Measurements from ENCODE around the gene SLC35B1.
"Not testable (repeated sequence)": the region's sequence is repeated elsewhere in the genome, so short reads cannot be mapped to it uniquely, and the experiment has no call there.

Gene SLC35B1

DNA sequence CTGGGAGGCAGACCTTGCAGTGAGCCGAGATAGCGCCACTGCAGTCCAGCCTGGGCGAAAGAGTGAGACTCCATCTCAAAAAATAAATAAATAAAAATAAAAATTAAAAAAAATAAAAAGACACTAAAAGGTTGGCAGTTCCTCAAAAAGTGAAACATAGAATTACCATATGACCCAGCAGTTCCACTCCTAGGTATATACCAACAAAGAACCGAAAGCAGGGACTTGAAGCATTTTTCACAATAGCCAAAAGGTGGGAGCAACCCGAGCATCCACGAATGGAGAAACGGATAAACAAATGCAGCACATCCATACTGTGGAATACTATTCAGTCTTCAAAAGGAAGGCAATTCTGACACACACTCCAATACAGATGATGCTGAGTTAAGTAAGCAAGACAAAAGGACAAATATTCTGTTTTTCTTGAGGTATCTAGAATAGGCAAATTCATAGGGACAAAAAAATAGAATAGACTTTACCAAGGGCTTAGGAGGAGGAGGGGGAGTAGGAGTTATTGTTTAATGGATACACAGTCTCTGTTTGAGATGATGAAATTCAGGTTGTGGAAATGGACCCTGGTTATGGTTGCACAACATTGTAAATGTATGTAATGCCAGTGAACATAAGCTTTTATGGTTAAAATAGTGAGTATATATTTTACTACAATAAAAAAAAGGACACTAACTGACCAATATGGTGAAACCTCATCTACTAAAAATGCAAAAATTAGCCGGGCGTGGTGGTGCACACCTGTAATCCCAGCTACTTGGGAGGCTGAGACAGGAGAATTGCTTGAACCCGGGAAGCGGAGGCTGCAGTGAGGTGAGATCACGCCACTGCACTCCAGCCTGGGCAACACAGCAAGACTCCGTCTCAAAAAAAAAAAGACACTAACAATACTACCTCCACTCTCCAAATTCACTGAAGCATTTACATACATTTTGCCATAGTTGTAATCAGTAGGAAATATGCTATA lies 27.0 kb upstream of the SLC35B1 start:
- DNase-seq (ENCODE audit: low spot score) (no peak), FAIRE-seq (no peak)

DNA sequence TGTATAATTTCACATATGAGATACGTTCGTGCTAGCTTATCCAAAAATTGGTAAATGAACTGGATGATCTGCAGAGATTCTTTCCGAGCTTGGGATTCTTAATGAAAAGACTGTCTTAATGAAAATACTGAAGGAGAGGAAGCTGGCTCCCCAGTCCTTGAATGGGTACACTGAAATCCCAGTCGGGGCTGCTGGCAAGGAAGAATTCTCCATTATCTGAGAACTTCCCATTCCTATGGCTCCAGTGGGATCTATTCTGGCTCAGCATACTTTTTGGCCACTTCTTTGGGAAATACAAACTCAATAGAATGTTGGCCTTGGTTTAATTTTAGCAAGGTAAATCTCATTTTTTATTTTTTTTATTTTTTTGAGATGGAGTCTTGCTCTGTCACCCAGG lies 23.7 kb upstream of the SLC35B1 start:
- no peak for FAIRE-seq
- DNase-seq (ENCODE audit: low spot score) = no peak

DNA sequence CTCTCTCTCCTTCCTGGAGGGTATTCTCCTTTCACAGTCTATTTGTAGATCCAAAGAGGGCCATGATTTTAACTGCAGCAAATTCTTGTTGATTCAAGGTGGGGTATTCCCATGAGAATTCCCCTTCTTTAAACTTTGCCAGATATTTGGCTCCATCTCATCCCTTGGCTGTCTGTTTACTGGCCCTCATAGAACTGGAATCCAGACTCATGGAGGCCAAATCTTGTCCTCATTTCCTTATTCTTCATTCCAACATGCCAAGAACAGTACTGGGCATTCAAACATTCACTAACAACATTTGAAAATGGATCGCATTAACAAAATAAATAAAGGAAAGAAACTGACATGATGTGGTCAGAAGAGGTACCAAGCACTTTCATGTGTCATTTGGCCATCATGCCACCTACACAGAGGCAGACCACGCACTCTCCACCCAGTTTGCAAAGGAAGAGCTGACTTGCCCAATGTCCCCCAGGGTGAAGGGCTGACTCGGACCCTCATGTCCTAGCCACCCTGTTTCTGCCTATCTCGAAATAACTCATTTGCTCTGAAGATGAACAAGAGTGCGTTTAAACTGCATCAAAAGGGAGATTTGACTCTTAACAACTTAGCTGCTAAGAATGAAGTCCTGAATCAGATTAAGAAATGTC lies 23.1 kb upstream of the SLC35B1 start:
- DNase-seq (ENCODE audit: low spot score) = no peak
- no peak for FAIRE-seq

DNA sequence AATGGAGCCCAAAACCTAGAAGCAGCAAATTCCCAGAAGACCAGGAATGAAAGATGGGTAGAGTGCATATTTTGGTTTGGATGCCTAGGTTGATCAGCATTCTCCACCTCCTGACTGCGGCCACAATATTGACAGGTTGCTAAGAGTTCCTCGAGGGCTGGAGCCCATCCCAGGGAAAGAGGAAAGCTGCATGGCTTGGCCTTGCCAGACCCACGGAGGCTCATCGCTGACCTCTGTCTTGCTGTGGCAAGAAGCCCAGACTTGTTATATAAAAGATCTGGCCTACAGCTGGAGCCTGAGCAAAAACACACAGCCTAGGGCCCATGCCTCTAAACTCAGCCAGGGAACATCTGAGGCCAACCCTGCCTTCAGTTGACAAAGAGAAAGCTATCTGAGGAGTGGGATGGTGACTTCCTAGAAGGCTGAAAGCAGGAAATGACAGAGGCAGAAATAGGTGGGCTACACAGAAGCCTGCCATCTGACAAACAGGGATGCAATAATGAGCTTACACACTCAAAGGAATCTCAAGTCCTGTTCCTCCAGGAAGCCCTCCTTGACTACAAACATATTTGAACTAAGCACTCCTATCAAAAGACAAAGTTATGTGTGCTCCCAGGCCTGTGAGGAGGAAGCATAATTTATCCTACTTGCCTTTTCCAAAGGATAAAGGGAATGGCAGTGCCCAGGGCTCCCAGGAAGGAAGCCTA lies 22.5 kb upstream of the SLC35B1 start:
- no peak for FAIRE-seq

DNA sequence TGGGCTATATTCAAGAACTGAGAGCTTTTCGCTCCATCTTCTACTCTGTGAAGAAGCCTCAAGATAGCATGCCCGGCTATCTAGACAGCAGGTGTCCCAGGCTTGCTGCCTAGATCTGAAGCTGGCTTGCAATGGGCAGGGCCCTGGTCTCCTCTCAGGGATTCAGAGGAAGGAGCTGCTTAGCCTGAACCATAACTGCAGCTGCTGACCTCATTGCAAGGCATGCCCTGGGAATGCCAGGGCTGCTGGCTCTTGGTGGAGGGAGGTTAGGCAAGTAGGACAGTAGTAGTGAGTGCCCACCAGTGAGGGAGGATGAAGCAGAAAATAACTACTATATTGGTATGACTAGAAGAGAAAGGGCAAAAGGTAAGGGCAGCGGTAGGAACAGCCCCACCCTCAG lies 21.3 kb upstream of the SLC35B1 start:
- no peak for FAIRE-seq
- DNase-seq (ENCODE audit: low spot score) = no peak

More for the DNA sequence above, 22.5 kb upstream of the SLC35B1 start:
- DNase-seq (ENCODE audit: low spot score) = no peak

DNA sequence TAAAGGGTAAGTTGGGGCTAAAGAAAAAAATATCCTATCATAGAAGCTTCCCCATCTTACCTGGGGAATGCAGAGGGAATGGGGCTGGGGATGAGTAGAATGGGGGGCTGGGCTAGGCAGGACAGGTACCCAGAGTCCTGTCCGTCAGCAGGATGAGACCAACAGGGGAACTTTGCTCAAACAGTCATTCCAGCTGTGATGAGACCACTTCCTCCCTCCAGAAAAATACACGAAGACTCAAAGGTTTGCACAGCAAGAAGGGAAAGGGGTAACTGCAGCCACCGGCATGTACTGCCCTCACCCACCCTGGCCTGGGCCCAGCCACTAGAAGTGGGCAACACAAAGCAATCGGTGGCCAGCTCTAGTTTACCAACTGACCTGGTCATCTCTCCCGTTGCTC lies 20.7 kb upstream of the SLC35B1 start:
- DNase-seq (ENCODE audit: low spot score) = no peak
- FAIRE-seq = no peak

DNA sequence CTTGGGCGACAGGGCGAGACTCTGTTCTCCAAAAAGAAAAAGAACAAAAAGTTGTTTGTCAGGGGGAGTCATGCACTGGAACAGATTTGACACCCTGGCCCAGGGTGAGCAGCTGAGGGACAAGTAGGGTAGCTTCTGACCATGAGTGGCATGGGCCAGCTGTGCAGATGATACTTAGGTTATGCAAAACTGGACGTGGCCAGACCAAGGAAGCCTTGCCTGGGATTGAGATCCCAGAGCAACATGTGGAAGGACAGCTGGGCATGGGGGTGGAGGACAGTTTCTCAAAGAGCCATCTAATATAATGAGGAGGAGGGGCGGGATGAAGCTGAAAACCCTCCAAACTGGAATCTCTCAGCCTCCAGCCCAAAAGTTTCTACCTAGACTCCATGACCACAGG lies 19.6 kb upstream of the SLC35B1 start:
- DNase-seq (ENCODE audit: low spot score) (no peak), FAIRE-seq (no peak)

DNA sequence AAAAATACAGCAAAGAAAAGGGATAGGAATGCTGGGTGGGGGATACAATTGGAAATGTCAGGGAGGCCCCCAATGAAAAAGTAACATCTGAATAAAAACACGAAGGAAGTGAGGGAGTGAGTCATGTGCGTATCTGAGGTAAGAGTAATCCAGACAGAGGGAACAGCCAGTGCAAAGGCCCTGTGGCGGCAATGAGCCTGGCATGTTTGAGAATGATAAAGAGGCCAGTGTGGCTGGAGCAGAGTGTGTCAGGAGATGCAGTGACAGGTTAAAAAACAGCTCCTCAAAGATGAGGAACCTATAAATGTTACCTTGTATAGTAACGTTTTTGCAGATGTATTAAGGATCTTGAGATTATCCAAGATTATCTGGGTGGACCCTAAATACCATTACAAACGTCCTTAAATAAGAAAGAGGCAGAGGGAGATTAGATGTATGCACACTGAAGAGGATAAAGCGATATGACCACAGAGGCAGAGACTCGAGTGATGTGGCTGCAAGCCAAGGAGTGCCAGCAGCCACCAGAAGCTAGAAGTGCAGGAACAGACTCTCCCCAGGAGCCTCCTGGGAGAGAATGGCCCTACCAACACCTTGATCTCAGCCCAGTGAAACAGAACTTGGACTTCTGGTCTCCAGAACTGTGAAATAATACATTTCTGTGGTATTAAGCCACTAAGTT lies 17.8 kb upstream of the SLC35B1 start:
- no peak for DNase-seq (ENCODE audit: low spot score)
- no peak for FAIRE-seq

DNA sequence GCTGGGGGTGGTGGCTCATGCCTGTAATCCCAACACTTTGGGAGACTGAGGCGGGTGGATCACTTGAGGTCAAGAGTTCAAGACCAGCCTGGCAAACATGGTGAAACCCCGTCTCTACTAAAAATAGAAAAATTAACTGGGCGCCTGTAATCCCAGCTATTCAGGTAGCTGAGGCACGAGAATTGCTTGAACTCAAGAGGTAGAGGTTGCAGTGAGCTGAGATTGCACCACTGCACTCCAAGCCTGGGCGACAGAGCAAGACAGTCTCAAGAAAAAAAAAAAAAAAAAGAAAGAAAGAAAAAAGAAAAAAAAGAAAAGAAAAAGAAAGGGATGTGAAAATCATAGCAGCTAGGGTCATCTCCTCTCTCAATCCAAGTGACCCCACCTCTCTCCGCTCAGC lies 16.8 kb upstream of the SLC35B1 start:
- not testable (repeated sequence) for FAIRE-seq; DNase-seq (ENCODE audit: low spot score)

DNA sequence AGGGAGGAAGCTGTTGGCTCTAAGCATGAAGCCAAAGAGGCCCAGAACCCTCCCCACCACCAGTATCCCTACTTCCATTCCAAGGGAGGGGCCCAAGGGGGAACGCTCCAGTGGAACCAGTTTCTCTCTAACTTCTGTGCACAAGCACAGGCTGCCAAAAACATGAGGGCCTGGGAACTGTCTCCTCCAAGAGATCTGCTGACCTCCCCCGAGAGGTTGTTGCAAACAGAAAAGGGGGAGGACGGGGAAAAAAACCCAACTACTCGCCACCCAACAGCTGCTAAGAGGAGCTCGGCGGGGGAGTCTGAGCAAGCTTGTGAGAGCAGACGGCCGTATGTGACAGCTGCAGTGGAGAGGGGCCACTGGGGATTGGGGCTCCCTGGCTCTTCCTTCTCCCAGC lies 15.7 kb upstream of the SLC35B1 start:
- no peak for FAIRE-seq
- no peak for DNase-seq (ENCODE audit: low spot score)

DNA sequence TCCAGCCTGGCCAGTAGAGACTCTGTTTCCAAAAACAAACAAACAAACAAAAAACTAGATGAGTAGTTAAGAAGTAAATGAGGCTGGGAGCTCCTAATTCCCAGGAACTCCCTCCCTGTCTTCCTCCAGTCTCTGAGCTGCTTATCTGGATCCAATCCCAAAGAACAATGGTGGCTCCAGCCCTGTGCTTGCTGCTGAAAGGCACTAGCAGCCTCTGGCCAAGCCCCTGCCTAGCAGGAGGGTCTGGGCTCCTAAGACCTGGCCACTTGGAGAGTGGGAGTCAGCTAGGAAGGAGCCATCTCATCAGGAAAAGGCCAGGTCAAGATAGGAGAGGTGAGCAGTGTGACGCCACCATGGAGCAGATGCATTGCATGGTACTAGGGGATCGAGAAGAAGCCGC lies 14.3 kb upstream of the SLC35B1 start:
- DNase-seq (ENCODE audit: low spot score) (no peak), FAIRE-seq (no peak)

DNA sequence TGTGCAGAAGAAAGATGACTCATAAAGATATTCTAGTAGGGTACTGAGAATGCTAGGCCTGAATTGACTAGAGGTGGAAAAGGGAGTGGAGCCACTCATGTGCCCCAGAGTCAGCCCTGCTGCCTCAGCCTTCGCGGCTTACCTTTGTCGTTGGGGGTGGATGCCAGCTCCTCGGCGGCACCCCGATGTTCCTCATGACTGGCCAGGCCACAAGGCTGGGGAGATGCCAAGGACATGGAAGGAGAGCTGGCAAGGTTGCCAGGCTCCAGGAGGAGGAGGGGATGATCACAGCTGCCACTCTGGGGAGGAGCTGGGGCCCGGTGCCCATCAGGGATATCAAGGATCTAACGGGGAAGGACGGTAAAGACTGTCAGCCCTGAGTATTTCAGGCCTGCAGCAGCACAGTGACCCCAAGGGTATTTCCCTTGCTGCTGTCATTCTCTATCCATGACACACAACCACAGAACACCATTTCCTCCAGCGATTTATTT lies 9.7 kb upstream of the SLC35B1 start:
- no peak for DNase-seq (ENCODE audit: low spot score)
- no peak for FAIRE-seq

DNA sequence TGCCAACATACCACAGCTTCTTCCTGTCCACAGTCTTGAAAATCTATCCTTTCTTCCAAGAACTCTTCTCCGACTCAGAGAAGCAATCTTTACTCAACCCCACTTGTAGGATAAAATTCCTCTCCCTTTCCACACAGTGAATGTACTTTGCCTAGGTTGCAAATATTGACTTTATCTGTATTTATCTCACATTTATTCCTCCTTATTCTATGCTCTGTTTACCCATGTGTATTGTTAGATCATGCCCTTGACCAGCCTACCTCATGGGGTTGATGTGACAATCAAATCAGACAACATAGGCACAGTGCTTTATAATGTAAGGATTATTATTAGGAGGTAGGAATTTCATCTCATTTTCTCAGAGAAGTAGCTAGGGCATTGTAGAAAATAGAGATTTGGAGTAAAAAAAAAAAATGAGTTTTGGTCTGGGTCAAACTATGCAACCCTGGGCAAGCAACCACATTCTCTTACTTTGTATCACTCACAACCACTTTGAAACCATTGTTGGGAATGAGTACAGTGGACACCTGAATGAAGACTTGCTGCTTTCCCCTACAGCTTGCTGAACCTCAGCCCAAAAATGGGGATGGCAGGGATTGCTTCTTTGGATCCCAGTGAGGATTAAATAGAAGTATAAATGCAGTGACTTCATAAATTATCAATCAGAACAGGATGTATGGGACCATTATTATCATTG lies 9.1 kb upstream of the SLC35B1 start:
- no peak for FAIRE-seq
- no peak for DNase-seq (ENCODE audit: low spot score)

DNA sequence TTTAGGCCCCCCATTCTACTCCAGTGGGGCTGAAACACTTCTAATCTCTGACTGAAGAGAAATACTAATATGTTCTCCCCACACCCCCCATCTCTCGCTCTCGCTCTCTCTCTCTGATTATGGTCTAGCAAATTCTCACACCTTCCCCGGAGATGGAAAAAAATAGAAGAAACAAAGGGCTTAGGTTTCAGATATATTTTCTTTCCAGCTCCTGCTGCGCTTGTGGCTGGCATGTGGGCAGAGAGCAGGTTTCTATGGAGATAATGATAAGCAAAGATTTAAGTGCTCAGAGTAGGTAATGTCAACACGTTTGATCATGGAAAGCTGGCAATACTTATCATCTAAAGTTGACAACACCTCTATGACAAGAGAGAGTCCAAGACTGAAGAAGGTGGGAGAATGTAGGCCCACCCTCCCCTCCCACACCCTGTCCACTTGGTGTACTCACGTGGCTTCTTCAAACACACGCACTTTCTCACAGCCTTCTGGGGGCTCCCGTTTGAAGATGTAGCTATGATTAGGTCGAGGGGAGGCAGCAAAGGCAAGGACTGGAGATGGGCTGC lies 8.0 kb upstream of the SLC35B1 start:
- FAIRE-seq = no peak
- no peak for DNase-seq (ENCODE audit: low spot score)

DNA sequence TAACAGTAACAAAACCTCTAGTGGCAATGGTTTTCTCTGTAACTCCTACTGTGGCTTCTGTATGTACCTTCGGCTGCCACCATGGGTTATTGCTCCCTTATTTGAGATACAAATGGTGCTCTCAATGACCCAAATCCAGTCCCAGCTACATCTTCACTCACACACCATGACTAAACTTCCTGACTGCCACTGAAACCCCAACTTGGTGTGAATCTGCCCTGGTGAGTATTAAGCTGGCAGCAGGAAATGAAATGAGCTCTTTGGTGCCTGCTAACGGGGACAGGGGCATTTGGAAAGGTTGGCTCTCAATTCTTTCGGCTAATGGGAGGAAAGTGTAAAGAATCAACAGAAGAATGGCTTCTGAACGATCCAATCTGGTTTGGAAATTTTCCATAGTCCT lies 7.5 kb upstream of the SLC35B1 start:
- no peak for DNase-seq (ENCODE audit: low spot score)
- no peak for FAIRE-seq

DNA sequence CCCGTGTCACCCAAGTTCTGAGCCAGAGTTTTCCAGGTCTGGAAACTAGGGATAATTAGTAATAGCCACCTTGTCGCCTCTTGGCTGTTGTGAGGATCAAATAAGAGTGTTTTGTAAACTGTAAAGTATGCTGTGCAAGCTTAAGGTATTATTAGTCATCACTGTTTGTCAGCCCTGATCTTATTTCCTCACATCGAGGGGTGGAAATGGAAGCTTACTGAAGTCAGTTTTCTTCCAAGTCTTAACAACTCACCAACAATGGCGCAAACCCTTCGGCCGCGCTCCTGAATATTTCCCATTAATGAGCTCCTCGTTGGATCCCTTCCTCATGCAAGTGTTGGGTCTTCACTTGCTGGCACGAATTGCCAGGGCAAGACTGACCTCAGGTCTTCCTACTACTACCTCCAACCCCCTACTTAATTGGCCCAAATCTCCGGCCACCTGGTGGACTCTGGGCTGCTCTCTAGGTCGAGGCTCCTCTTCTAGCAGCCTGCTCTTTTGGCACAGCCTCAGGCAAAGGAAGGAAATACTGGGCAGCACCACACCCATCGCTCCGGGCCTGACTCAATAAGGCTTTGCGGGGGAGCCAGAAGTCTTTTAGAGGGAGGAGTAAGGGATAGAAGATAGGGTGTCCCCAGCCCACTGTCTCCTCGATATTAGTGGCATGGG lies 885 bp upstream of the SLC35B1 start:
- DNase-seq (ENCODE audit: low spot score) (peak; percentile 23), FAIRE-seq (no peak)

DNA sequence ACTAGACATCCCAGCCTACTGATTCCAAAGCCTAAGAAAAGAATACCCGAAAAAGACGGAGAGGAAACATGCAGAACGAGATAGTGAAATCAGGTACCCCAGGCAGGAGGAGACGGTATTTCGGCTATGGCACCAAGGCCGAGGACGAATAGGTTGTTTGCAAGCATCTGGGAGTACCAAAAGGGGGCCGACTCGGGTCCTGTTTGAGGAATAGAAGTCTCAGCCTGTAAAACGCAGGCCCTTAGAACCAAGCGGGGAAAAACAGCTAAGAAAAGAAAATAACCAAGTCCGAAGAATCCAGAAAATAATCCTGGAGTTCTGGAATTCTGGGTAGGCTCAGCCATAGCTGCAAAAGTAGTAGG lies 537 bp downstream of the SLC35B1 start:
- no peak for FAIRE-seq

DNA sequence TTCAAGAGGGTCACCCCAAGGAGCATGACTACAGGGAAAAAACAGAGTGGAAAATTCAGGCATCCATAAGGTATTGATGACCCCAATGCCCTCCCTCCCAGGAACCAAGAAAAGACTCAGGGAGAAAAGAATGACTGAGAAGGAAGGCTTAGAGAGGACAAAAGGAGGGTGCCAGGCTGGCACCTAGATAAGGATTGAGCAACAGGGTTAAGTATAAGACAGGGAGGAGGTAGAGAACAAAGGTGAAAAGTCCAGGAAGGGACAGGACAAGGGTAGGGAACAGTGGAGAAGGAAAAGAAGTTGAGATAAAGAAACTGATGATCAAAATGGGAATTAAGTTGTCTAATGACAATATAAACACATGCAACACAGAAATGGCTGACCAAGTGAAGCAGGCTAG lies 2.5 kb downstream of the SLC35B1 start:
- DNase-seq (ENCODE audit: low spot score) = no peak
- no peak for FAIRE-seq

More for the DNA sequence above, 537 bp downstream of the SLC35B1 start:
- DNase-seq (ENCODE audit: low spot score) = no peak

DNA sequence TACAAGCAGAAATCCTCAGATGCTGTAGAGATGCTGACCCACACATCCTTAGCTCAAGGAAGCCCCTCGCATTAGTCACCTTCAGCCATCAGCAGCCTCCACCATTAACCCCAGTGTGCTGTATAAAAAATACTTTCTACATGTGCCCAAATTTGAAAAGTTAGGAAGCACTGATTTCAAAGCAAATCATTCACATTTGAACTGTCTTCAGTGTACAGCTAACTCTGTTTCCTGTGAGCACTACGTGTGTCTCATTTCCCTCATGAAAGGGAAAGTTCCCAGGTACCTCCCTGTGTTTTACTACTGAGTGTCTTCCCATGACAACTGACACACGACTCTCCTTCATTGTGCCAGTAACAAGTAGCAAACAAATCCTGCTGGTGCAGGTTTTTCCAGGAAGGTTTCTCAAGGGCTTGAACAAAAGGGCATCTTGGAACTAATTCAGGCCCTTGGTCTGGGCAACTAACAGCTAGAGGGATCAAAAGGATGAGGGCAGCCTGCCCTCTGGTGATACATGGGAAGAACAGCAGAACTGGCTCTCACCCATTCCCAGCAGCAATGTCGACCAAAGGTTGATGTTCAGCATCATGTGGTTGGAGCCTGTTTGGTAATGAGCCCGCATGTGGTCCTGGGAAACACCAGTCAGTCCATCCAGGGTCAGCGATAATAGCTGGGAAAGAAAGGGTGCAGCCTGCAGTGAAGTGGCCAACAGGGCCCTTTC lies 4.0 kb downstream of the SLC35B1 start:
- FAIRE-seq (peak; percentile 32), DNase-seq (ENCODE audit: low spot score) (peak; percentile 23)

Measured in urothelium cell line (cell line).